ENCODE measurements around the gene OR2B6.
A peak's percentile ranks its signal among the peaks of the same experiment; 100 is the strongest.
"Not testable (repeated sequence)": the region's sequence is repeated elsewhere in the genome, so short reads cannot be mapped to it uniquely, and the experiment has no call there.

The OR2B6 gene

GRCh38 chr6:27956941-27957340 is at the start of gene OR2B6:
Gene OR2B6, plus strand, starts transcription at chr6:27957241. Its CDS starts 0 bp downstream, at chr6:27957241.
- DNase-seq (ENCODE audit: low read depth) = no peak

GRCh38 chr6:27908017-27908416 is 49.0 kb upstream of the OR2B6 start:
- DNase-seq (ENCODE audit: low read depth) = no peak

GRCh38 chr6:27911956-27912446 is 45.0 kb upstream of the OR2B6 start, which contains the start of gene OR2B2:
Gene OR2B2, minus strand, starts transcription at chr6:27912396. Its CDS starts 77 bp downstream, at chr6:27912319.
- no peak for DNase-seq (ENCODE audit: low read depth)

- no peak for DNase-seq (ENCODE audit: low read depth)
Observed at GRCh38 chr6:27922949-27923348, 34.1 kb upstream of the OR2B6 start.

GRCh38 chr6:27924179-27924578 is 32.9 kb upstream of the OR2B6 start:
- no peak for DNase-seq (ENCODE audit: low read depth)

- not testable (repeated sequence) for DNase-seq (ENCODE audit: low read depth)
Observed at GRCh38 chr6:27928041-27928440, 29.0 kb upstream of the OR2B6 start.

GRCh38 chr6:27929930-27930329 is 27.1 kb upstream of the OR2B6 start:
- not testable (repeated sequence) for DNase-seq (ENCODE audit: low read depth)

- no peak for DNase-seq (ENCODE audit: low read depth)
Observed at GRCh38 chr6:27931209-27931608, 25.8 kb upstream of the OR2B6 start.

- no peak for DNase-seq (ENCODE audit: low read depth)
Observed at GRCh38 chr6:27940766-27941165, 16.3 kb upstream of the OR2B6 start.

- DNase-seq (ENCODE audit: low read depth) = not testable (repeated sequence)
Observed at GRCh38 chr6:27943072-27943471, 14.0 kb upstream of the OR2B6 start.

- no peak for DNase-seq (ENCODE audit: low read depth)
Observed at GRCh38 chr6:27948237-27948636, 8.8 kb upstream of the OR2B6 start.

- DNase-seq (ENCODE audit: low read depth) = no peak
Observed at GRCh38 chr6:27951040-27951439, 6.0 kb upstream of the OR2B6 start.

GRCh38 chr6:27957516-27957915 is 475 bp downstream of the OR2B6 start:
- DNase-seq (ENCODE audit: low read depth) = no peak

GRCh38 chr6:27962506-27962905 is 5.5 kb downstream of the OR2B6 start:
- DNase-seq (ENCODE audit: low read depth) = no peak

- no peak for DNase-seq (ENCODE audit: low read depth)
Observed at GRCh38 chr6:27966044-27966443, 9.0 kb downstream of the OR2B6 start.

GRCh38 chr6:27966816-27967426 is 9.9 kb downstream of the OR2B6 start:
- no peak for DNase-seq (ENCODE audit: low read depth)

- DNase-seq (ENCODE audit: low read depth) = no peak
Observed at GRCh38 chr6:27970444-27970843, 13.4 kb downstream of the OR2B6 start.

GRCh38 chr6:27972750-27973149 is 15.7 kb downstream of the OR2B6 start:
- DNase-seq (ENCODE audit: low read depth) = no peak

- DNase-seq (ENCODE audit: low read depth) = no peak
Observed at GRCh38 chr6:27977387-27977786, 20.3 kb downstream of the OR2B6 start.

- DNase-seq (ENCODE audit: low read depth) = no peak
Observed at GRCh38 chr6:27978705-27979104, 21.7 kb downstream of the OR2B6 start.

GRCh38 chr6:27980111-27980510 is 23.1 kb downstream of the OR2B6 start:
- DNase-seq (ENCODE audit: low read depth) = no peak

GRCh38 chr6:27986928-27987725 is 30.1 kb downstream of the OR2B6 start:
- DNase-seq (ENCODE audit: low read depth) = peak; percentile 86

GRCh38 chr6:27994616-27995015 is 37.6 kb downstream of the OR2B6 start:
- DNase-seq (ENCODE audit: low read depth) = no peak
